Gastrocnemius medialis (tissue), 4 donors: Measurements from ENCODE around the gene ASPG.

Experiments
- CTCF ChIP-seq, 5 experiments: fragments of 450-650 bp in 3 of 5; fragments of 200-600 bp in 2 of 5; sonication (generic) in 2 of 5; IDR thresholded peaks in 4 of 5; conservative IDR thresholded peaks in 1 of 5; 1 replicate in 4 of 5; 2 replicates in 1 of 5; pipeline ENCODE4 v1.5.1; 2016 to 2019; ENCODE audit warnings: antibody characterized with exemption in 5 of 5, mild to moderate bottlenecking in 3 of 5, moderate library complexity in 3 of 5
- POLR2A ChIP-seq, 2 donors: fragments of 450-650 bp; IDR thresholded peaks; one replicate each; pipeline ENCODE4 v1.6.1; 2017; ENCODE audit warnings: antibody characterized with exemption in 2 of 2, mild to moderate bottlenecking in 2 of 2, moderate library complexity in 2 of 2

GRCh38 chr14:104109731-104110361 lies 24.3 kb downstream of the ASPG start:
- TF ChIP-seq CTCF (IDR thresholded peaks at IDR 0.05 in 4 of 5, conservative IDR thresholded peaks at IDR 0.05 in 1 of 5) (no peak), POLR2A (IDR thresholded peaks at IDR 0.05) (no peak)
